GM23338 (cell line): Measurements from ENCODE around the gene CEP44. TPM values are rescaled to one million over a fixed set of nuclear protein-coding genes. Genes with fewer than 3 reads are reported as not detected.

Source experiments
- ATAC-seq: fragments of 200-7000 bp; cut with Tn5 transposase; 3 replicates; pipeline ENCODE4 v1.9.1; 2020
- DNase-seq: peaks from one replicate; pipeline ENCODE4 v3.0.0-alpha.2; 2015; ENCODE audit warnings: low spot score
- H2AFZ ChIP-seq: fragments of 200-600 bp; sonication (generic); 2 replicates; pipeline ENCODE4 v1.8.0; 2016; ENCODE audit warnings: antibody characterized with exemption, mild to moderate bottlenecking, moderate library complexity
- H3F3A ChIP-seq: fragments of 200-600 bp; sonication (generic); replicated peaks from 2 replicates; pipeline ENCODE4 v1.8.0; 2017; ENCODE audit warnings: antibody characterized with exemption, mixed run types, low read depth
- H3K27ac ChIP-seq: fragments of 200-600 bp; sonication (generic); 2 replicates; pipeline ENCODE4 v1.6.1; 2016; ENCODE audit warnings: low read depth
- H3K27me3 ChIP-seq: fragments of 200-600 bp; sonication (generic); 2 replicates; pipeline ENCODE4 v1.8.0; 2016; ENCODE audit warnings: mild to moderate bottlenecking, mixed run types, moderate library complexity; ENCODE audit not compliant: insufficient read depth
- H3K36me3 ChIP-seq: fragments of 200-600 bp; sonication (generic); 2 replicates; pipeline ENCODE4 v1.8.0; 2016; ENCODE audit warnings: mild to moderate bottlenecking; ENCODE audit not compliant: insufficient read depth
- H3K4me1 ChIP-seq: fragments of 200-600 bp; sonication (generic); 2 replicates; pipeline ENCODE4 v1.8.0; 2016; ENCODE audit warnings: mild to moderate bottlenecking, moderate library complexity; ENCODE audit not compliant: insufficient read depth
- H3K4me2 ChIP-seq: fragments of 200-600 bp; sonication (generic); 2 replicates; pipeline ENCODE4 v1.7.1; 2017; ENCODE audit warnings: mixed run types
- H3K4me3 ChIP-seq: fragments of 200-600 bp; sonication (generic); 2 replicates; pipeline ENCODE4 v1.6.1; 2016; ENCODE audit warnings: mixed run types
- H3K79me2 ChIP-seq: fragments of 200-600 bp; sonication (generic); replicated peaks from 2 replicates; pipeline ENCODE4 v1.8.0; 2017; ENCODE audit warnings: mild to moderate bottlenecking; ENCODE audit not compliant: insufficient read depth
- H3K9me2 ChIP-seq: fragments of 200-600 bp; sonication (generic); 2 replicates; pipeline ENCODE4 v1.8.0; 2017; ENCODE audit not compliant: insufficient read depth
- H4K20me1 ChIP-seq: fragments of 200-600 bp; sonication (generic); replicated peaks from 2 replicates; pipeline ENCODE4 v1.8.0; 2017; ENCODE audit warnings: mild to moderate bottlenecking; ENCODE audit not compliant: insufficient read depth
- H3K27ac Mint-ChIP-seq: 2 replicates; pipeline ENCODE4 v1.8.0; 2020; ENCODE audit warnings: inconsistent platforms, mild to moderate bottlenecking, moderate library complexity, mixed read lengths
- H3K27me3 Mint-ChIP-seq: 3 replicates; pipeline ENCODE4 v1.8.0; 2022; ENCODE audit warnings: low read depth, mild to moderate bottlenecking, moderate library complexity, mixed read lengths, inconsistent platforms; ENCODE audit not compliant: insufficient read depth, poor library complexity
- H3K36me3 Mint-ChIP-seq: 3 replicates; pipeline ENCODE4 v1.8.0; 2021; ENCODE audit warnings: low read depth, mild to moderate bottlenecking, inconsistent platforms, moderate library complexity, mixed read lengths
- H3K4me1 Mint-ChIP-seq: 3 replicates; pipeline ENCODE4 v1.8.0; 2020; ENCODE audit warnings: mild to moderate bottlenecking, inconsistent platforms, mixed read lengths
- H3K4me3 Mint-ChIP-seq: 3 replicates; pipeline ENCODE4 v1.8.0; 2021; ENCODE audit warnings: moderate library complexity, mild to moderate bottlenecking, inconsistent platforms, mixed read lengths
- H3K9me3 Mint-ChIP-seq: 3 replicates; pipeline ENCODE4 v1.8.0; 2020; ENCODE audit warnings: moderate library complexity, mild to moderate bottlenecking, inconsistent platforms, mixed read lengths
- CREB1 ChIP-seq: fragments of 250-450 bp; sonication (Bioruptor Pico); IDR thresholded peaks from 2 replicates; pipeline ENCODE4 v1.5.0; 2020; ENCODE audit warnings: low read depth, mild to moderate bottlenecking, moderate library complexity
- CTCF ChIP-seq, 2 experiments: fragments of 200-600 bp in 1 of 2; sonication (generic) in 1 of 2; conservative IDR thresholded peaks; 2 replicates each; pipeline versions ENCODE4 v1.5.1 to v1.6.1; 2016 to 2017; ENCODE audit warnings: antibody characterized with exemption in 2 of 2, low read depth in 2 of 2, mild to moderate bottlenecking in 2 of 2, moderate library complexity in 1 of 2
- ETS1 ChIP-seq: IDR thresholded peaks from 2 replicates; pipeline ENCODE4 v1.6.1; 2016; ENCODE audit warnings: antibody characterized with exemption
- EZH2 ChIP-seq: fragments of 200-600 bp; sonication (generic); IDR thresholded peaks from one replicate; pipeline ENCODE4 v1.8.0; 2017; ENCODE audit warnings: antibody characterized with exemption, mild to moderate bottlenecking, low read depth; ENCODE audit not compliant: unreplicated experiment
- EZH2phosphoT487 ChIP-seq: fragments of 200-600 bp; sonication (generic); IDR thresholded peaks from one replicate; pipeline ENCODE4 v1.8.1; 2018; ENCODE audit warnings: antibody characterized with exemption; ENCODE audit not compliant: unreplicated experiment
- JUNB ChIP-seq: IDR thresholded peaks from one replicate; pipeline ENCODE4 v1.6.1; 2016; ENCODE audit warnings: antibody characterized with exemption; ENCODE audit not compliant: unreplicated experiment
- NANOG ChIP-seq: IDR thresholded peaks from 2 replicates; pipeline ENCODE4 v1.6.1; 2016; ENCODE audit warnings: antibody characterized with exemption, borderline replicate concordance
- POLR2AphosphoS5 ChIP-seq: IDR thresholded peaks from 2 replicates; pipeline ENCODE4 v1.6.1; 2016; ENCODE audit warnings: antibody characterized with exemption, low read depth
- ZNF114 ChIP-seq: fragments of 250-450 bp; sonication (Bioruptor Pico); IDR thresholded peaks from 2 replicates; pipeline ENCODE4 v1.5.0; 2020; ENCODE audit warnings: mild to moderate bottlenecking, moderate library complexity
- ZNF331 ChIP-seq: fragments of 250-450 bp; sonication (Bioruptor Pico); IDR thresholded peaks from 2 replicates; pipeline ENCODE4 v1.5.0; 2020; ENCODE audit warnings: low read depth, mild to moderate bottlenecking, moderate library complexity
- polyA plus RNA-seq: library from polyadenylated mRNA; unstranded; fragments of >200 nt; fragmentation: Nextera tagmentation; extraction: Ambion mirVana; gene quantifications from 2 replicates; pipeline ENCODE4 v1.2.1, GENCODE V29; 2016
- total RNA-seq: library from RNA; depleted of rRNA; stranded (reverse); fragments of >200 nt; shearing (Covaris generic); gene quantifications from 2 replicates; pipeline ENCODE4 v1.2.3, GENCODE V29; 2014

The CEP44 gene
- total and polyA plus RNA-seq, 2 experiments from 2014 or later, result 12.1 to 17.4 TPM

GRCh38 chr4:174349156-174349555, 65.4 kb downstream of the CEP44 start:
- Histone ChIP-seq H3K27me3 (no peaks in the 10 kb centered on the region), H3K4me1 (peaks cover 7% of the 10 kb centered on the region; the same call in 1 of the 2 replicates), H3K27ac (no peak overlapping the region), H3K79me2 (no peaks in the 10 kb centered on the region), H3K4me3 (no peak overlapping the region), H3K9me2 (no peaks in the 10 kb centered on the region), H3K4me2 (no peak overlapping the region), H4K20me1 (no peaks in the 10 kb centered on the region), H3F3A (no peaks in the 10 kb centered on the region), H2AFZ (no peak overlapping the region), H3K36me3 (no peaks in the 10 kb centered on the region; the same call in 1 of the 2 replicates)
- Mint-ChIP-seq H3K9me3 (peaks cover 20% of the 10 kb centered on the region; the same call in 2 of the 3 replicates), H3K27me3 (no peaks in the 10 kb centered on the region), H3K4me3 (no peak overlapping the region), H3K27ac (no peak overlapping the region), H3K4me1 (peaks cover 15% of the 10 kb centered on the region; the same call in 2 of the 3 replicates), H3K36me3 (peaks cover 15% of the 10 kb centered on the region)
- DNase-seq (peak; percentile 44), ATAC-seq (peak; percentile 45; the same call in 2 of the 3 replicates)
- TF ChIP-seq CREB1 (CRISPR knock-in tag) (no peak), ETS1 (no peak), ZNF114 (CRISPR knock-in tag) (no peak), POLR2AphosphoS5 (no peak), CTCF (conservative IDR thresholded peaks at IDR 0.05; ENCODE audit: low read depth in 2 of 2) (peak; percentile 33 to 38; a peak in 1 of 4 replicates)

GRCh38 chr4:174352061-174352819, 68.5 kb downstream of the CEP44 start:
- H2AFZ ChIP-seq, result no peak overlapping the region
- peaks cover 7% of the 10 kb centered on the region; the same call in 1 of the 2 replicates for H3K4me1 ChIP-seq
- no peak overlapping the region for H3K4me3 ChIP-seq
- H3K79me2 ChIP-seq, result no peaks in the 10 kb centered on the region
- no peaks in the 10 kb centered on the region; the same call in 1 of the 2 replicates for H3K36me3 ChIP-seq
- Mint-ChIP-seq H3K4me1 (peaks cover 15% of the 10 kb centered on the region; the same call in 2 of the 3 replicates), H3K27ac (no peak overlapping the region), H3K27me3 (peaks cover 1% of the 10 kb centered on the region), H3K9me3 (peaks cover 16% of the 10 kb centered on the region; the same call in 2 of the 3 replicates), H3K36me3 (peaks cover 15% of the 10 kb centered on the region), H3K4me3 (no peak overlapping the region)
- H3K27ac ChIP-seq, result no peak overlapping the region
- no peaks in the 10 kb centered on the region for H3K9me2 ChIP-seq
- no peaks in the 10 kb centered on the region for H3K27me3 ChIP-seq
- DNase-seq (no peak), ATAC-seq (no peak)
- no peak for TF ChIP-seq CTCF (conservative IDR thresholded peaks at IDR 0.05; ENCODE audit: low read depth in 2 of 2)
- TF ChIP-seq CREB1 (CRISPR knock-in tag), result no peak
- no peak for TF ChIP-seq EZH2
- no peak for TF ChIP-seq EZH2phosphoT487
- no peak for TF ChIP-seq JUNB
- no peak for TF ChIP-seq ZNF331 (CRISPR knock-in tag)
- no peak for TF ChIP-seq NANOG
- no peaks in the 10 kb centered on the region for H3F3A ChIP-seq
- no peaks in the 10 kb centered on the region for H4K20me1 ChIP-seq
- no peak overlapping the region for H3K4me2 ChIP-seq
